EL (cell line): Measurements from ENCODE around the gene LDB2.
A peak's percentile ranks its signal among the peaks of the same experiment; 100 is the strongest.

ENCODE experiments used
- DNase-seq: peaks from one replicate; pipeline ENCODE4 v3.0.0-alpha.2; 2016

LDB2 gene

DNA sequence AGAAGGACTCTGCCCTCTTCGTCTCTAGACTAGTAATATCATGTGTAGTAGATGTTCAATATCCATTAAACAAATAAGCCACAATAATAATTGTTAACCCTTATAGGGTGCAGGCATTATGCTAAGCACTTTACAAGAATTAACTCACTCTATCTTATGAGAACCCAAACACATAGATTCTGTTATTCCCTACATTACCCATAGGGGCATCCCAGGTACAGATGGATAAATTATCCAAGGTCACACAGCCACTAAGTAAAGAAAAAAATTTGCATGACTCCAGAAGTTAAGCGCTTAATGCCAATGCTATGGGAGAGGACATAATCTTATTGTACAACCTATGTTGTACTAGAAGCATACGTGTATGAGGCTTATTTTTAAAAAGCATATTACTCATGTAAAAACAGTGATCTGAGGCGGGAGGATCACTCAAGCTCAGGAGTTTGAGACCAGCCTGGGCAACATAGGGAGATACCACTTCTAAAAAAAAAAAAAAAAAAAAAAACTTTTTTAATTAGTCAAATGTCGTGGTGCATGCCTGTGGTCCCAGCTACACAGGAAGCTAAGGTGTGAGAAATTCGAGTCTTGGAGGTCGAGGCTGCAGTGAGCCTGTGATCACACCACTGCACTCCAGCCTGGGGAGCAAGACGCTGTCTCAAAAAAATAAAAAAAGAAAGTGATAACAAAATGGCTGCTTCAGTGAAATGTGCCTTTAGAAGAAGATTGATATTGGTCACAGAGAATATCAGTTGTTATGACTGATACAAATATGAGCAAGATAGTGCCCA is 13.6 kb downstream of the LDB2 start:
- no peak for DNase-seq

DNA sequence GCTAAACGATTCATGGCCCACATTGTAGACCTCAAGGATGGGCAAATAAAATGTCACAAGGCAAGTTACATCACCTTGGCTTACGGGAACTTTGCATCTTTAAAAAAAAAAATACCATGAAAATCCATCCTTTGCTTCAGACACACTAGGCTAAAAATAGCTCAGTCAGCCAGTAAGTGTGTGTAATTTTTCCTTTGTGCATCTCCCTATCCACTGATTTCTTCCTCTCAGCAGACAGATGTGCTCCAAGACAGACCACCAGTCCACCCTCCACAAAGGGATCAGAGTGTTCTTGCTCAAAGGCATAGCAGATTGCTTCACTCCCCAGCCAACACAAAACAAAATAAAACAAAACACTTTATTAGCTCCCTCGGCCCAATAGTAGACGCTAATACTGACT is 14.6 kb downstream of the LDB2 start:
- no peak for DNase-seq

DNA sequence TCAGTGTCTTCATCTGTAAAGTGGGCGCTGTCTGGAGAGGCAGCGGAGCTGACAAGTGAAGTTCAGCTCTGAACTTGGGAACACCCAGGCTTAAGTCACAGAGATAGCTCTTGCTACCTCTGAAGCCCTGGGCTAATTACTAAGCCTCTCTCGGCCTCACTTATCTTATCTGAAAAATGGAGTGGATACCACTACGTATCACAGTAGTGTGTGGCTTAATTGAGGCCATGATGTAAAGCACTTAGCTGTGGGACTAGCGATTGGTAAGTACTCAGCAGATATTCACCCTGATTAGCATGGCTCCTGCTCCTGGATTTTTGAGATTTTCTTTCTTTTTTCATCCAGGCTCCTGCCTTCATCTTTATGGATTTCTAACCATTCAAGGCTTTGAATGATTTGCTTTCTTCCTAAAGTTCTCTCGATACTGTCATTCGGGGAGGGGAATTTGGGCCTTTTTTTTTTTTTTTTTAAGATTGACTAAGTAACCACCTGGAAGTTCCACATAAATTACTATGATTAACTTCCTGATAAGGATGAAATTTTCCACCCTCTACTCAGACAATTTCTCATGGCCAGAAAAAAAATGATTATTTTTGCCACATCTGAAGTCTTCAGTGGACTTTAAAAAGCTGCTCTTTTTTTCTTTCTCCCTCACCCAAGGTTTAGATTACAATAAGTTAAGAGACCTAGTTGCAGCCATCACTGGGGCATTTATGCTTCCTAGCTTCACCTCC is 17.1 kb downstream of the LDB2 start:
- no peak for DNase-seq

DNA sequence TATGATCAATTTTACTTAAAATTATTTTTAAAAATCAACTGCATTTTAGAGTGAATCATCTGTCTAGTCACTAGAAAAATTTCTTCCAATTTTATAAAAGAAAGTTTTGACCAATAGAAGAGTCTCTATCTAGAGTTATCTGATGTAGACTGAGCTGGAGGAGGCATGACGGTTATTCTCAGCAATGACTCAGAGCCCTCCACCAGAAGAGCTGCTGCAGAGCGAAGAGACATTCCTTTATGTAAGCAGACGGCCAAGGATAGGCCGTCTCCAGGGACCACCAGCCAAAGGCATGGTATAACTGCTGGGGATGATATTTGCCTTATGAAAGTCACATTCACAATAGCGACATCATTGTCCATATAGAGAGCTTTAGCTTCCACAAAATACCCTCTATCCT is 23.0 kb downstream of the LDB2 start:
- DNase-seq = peak; percentile 87

DNA sequence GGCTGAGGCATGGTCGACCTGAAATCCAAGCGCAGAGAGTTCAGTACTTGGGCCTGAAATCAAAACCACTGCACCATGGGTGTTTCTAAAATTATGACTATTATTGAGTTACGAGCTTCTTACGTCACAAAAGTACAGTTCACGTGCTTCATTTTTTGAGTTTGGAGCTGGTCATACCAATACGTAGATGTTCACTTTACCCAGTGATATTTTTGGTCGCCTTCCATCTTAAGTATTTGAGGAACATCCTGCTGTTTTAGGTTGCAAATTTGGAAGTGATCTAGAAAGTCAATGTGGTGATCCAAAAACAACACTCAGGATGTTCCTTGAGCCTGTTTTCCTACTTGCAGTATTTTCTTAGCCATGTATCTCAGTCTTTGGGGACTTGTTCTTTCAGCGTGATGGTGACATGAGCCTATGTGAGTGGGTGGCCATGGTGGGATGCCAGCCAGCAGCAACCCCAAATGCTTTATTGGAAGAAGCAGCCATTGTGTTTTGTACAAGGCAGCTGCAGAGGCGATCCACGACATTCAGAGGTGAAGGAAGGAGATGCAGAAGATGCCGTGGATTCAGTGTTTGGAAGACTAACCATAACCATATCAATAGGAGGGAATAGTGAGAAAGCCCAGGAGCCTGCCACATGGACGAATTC is 28.7 kb downstream of the LDB2 start:
- no peak for DNase-seq

DNA sequence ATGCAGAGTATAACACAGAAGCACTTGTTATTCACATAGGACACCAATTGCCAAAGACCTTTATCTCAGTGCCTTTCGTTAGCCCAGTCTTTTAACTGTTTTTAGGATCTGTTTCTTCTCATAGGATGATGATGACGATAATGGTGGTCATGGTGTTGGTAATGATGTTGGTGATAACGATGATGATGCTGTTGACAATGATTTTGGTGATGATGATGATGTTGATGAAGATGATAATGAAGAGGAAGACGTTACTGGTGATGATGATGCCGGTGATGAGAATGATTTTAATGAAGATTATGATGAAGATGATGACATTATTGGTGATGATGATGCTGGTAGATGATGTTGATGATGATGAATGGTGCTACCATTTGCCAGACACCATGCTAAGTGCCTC is 29.8 kb downstream of the LDB2 start:
- no peak for DNase-seq

DNA sequence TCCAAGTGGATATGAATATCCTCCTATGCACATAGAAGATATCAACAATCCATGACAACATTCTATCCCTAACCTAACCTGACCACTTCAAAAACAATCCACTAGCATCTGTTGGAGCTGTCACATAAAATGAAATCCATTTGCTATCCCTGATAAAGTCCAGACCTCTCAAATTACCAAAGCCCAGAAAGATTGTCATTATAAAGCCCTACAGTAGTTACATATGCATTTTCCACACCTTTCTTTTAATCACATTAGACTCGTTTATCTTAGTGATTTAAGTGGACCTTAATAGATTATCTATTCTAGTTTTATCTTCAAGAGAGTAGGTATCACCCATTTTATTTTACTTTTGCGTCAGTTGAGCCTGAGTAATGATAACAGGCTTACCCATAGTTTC is 30.6 kb downstream of the LDB2 start:
- no peak for DNase-seq

DNA sequence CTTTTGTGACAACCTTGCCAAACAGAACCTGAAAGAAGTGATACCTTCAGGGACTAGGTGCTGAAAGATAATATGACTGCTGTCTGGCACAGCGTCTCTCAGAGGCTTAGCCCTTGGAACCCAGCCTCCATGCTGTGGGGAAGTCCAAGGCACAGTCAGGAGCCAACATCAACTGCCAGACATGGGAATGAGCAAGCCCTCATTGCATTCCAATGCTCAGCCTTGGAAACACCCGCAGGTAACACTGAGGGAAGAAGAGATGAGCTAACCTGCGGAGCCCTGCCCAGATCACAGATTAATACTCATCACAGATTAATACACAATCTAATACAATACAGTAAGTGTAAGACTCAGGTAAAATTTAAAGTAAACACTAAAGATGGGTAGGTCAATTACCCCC is 31.5 kb downstream of the LDB2 start:
- no peak for DNase-seq

DNA sequence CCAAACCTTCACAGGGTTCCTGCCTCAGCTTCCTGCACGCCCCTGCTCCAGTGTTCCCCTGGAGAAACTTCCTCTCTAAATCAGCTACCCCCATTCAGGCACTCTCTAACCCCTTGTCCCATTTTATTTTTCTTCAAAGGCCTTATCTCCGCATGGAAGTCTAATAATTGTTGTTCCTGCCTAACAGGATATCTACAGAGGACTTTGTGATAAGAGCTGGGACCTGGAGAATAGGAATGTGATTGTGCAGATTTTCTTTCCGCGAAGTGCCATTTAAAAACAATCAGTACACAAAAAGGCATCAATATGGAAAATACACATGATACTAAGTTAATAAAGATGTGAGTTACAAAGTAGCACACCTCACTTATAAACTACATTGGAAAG is 32.6 kb downstream of the LDB2 start:
- DNase-seq = no peak

DNA sequence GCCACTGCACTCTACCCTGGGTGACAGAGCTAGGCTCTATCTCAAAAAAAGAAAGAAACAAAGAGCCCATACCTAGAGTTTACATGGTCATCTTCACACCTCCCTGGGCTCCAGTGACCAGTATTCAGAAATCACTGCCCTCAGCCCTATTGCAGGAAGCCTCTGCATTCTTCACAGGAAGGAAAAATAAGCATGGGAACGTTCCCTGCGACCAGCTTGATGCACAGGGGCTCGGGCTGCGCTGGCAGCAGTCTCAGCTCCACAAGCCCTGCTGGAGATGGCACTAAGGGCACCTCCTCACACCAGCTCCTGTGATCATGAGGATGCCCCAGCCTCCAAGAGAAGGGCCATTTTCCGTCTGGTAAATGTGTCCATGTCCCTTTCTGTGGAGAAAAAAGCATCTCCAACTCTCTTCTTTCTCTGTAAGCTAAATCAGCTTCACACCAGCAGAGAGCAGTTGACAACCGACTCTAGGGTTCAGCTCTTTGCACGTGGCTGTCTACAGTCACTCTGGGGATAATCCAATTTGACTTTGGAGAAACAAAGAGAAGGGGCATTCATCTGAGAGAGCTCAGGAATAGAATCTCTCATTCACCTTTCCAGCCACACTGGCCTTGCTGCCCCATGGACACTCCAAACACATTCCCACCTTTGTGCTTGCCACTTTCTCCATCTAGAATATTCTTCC is 33.1 kb downstream of the LDB2 start:
- DNase-seq = no peak

DNA sequence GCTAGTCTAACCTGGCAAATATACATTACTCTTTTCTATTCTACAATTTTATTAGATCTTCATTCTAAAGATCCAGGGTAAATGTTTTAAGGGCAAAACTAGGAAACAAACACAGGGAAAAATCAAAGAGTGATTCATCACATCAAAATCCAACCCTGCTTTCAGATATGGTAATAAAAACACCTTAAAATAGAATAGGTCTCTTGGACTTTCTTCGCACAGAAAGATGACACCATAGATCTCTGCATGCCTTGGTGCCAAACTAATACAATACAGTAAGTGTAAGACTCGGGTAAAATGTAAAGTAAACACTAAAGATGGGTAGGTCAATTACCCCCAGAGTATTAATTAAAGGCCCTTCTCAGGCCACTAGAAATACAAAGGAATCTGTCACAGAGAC is 34.2 kb downstream of the LDB2 start:
- no peak for DNase-seq

DNA sequence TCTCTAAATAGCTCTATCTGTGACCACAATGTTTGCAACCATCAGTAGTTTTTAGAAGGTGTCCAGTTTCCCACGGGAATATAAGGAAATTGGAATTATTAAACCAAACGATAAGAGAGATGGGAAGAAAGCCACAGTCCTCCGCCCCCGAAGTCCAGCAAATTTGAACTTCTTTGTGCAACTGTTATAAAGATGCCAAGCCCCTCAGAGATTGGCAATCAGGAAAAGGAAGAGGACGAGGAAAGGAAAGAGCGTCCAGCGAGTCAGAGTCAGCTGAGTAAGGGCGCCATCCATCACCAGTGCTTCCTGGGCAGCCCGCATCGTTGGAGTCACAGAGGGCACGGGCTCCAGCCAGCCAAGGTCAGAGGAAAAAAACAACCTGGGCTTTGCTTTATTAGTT is 35.7 kb downstream of the LDB2 start:
- DNase-seq = no peak

DNA sequence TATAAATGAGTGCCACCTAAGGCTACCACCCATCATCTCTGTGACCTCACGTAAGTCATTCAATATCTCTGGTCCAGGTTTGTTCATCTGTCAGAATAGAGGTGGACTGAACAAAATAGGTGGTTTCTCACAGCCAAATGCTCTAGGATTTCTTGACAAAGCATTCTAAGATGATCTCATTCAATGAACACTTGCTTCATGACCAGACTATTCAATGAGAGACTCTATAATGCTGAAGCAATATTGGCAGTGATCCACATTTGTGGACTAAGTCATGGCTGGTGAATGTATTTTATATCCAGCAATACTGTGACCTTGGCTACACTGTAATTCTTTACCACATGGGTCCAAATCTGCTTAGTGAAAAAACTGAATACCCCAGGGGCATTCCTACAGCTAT is 37.9 kb downstream of the LDB2 start:
- DNase-seq = peak; percentile 93

DNA sequence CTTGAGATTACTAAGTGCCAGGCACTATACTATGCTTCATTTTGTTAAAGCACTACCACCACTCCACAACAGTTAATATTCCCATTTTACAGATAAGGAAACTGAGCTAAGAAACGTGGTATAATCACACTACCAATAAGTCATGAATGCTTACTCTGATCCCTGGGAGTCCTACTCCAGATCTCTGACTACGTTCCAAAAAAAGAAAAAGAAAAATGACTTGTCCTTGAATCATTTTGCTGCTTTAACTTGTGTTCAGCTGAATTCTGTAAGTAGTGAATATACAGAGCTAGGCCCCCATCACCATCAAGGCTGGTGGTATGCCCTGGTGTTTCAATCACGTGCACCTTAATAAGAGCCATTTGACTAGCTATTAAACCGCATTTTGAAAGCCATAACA is 39.4 kb downstream of the LDB2 start:
- DNase-seq = no peak

DNA sequence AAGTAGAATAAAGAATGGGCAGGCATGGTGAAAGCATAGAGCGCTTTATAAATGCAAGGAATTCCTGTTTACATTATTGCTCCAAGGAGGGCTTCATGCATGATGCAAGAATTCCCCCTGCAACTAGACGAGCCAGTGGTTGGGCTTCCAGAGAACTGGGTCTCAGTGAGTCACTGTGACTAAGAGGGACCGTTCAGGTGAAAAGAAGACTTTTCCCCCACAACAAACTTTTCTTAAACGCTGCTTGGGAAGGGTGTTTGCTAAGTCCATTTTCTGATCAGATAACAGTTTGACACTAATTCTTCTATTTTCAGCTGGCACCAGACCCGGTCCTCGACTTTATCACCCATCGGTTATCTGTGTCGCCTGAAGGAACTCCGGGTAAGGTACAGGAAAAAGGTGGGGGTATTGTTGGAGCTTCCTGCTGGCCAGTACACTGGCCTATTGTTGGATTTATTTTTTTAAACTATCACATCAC is 40.1 kb downstream of the LDB2 start:
- DNase-seq = peak; percentile 77

DNA sequence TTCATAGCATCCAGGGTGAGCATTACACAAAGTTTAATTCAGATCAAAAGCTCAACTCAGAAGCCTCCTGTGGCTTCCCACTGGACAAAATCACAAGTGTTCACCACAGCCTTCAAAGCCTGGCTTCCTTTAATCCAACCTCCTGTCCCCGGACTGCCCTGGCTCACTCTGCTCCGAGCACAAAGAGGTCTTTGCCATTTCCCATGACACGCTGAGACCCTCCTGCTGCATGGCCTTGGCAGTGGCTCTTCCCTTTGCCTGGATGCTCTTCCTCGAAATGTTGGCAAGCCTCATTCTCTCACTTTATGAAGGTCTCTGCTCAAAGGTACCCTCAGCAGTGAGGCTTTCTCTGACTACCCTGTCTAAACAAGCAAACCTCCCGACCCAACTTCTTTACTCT is 41.0 kb downstream of the LDB2 start:
- DNase-seq = no peak

DNA sequence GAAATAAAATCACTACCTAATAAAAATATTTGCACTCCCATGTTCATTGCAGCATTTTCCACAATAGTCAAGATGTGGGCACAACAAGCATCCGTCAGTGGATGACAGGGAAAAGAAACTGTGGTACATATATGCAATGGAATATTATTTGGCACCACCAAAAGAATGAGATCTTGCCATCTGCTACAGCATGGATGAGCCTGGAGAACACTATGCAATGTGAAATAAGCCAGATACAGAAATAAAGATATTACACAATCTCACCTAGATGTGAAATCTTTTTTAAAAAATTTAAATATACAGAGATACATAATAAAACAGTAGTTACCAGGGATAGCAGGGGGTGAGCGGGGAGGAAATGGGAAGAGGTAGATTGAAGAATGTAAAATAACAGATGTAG is 44.8 kb downstream of the LDB2 start:
- no peak for DNase-seq

DNA sequence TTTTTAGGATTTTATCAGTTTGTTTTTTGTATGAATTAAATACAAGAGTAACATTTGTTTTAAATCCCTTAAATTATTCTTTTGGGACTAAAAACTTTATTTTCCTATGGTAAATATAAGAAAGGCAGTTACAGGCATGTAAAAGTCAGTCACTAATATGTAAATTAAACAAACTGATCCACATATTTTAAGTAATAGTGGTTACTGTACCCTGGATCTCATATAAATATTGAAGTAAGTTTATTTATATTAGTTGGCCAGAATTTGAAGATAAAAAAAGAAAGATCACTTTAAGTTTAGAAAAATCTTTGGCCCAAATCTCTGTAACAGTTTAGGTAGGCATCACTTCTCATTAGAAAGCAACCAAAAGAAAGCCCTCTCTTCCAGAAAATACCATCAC is 45.8 kb downstream of the LDB2 start:
- no peak for DNase-seq

DNA sequence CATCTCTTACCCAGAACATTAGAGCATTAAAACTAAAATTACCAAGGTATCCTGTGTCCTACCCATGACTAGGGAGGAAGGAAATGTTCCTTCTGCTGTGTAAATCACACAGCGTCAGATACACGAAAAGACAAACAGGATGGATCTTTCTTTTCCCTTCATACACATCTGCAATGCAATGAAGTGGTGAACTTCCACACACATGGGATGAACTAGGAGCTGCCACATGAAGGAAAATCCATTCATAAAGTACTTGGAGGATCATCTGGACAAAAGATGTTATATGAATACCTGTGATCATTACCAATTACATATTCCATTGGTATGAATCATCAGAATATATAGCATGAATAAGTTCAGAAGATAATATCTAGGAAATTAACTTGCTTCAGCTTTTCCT is 46.2 kb downstream of the LDB2 start:
- DNase-seq = peak; percentile 26

DNA sequence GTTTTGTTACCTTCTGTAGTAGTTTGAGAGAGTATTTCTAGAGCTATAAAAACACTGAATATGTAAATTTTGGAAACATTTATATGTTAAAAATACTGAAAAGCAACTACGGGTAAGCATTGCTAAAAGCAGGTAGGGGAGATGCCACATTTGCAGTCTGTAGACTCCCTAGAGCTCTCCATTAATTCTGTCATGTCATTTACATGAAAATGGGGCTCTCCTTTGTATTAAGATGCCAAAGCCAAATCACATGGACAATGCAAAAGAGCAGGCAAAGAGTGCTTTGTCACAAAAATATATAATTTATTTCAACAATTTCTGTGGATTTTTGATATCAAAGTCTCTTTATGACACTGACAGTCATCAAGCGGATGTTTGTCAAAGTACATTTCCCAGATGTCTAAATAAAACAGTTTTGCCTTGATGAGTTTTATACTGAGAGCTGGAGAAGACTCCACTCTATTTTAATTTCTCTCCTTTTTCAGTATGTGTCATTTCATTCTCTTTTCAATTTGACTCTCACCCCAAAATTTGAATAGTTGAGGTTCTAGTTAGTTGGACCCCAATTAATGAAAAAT is 51.8 kb downstream of the LDB2 start:
- DNase-seq = no peak

DNA sequence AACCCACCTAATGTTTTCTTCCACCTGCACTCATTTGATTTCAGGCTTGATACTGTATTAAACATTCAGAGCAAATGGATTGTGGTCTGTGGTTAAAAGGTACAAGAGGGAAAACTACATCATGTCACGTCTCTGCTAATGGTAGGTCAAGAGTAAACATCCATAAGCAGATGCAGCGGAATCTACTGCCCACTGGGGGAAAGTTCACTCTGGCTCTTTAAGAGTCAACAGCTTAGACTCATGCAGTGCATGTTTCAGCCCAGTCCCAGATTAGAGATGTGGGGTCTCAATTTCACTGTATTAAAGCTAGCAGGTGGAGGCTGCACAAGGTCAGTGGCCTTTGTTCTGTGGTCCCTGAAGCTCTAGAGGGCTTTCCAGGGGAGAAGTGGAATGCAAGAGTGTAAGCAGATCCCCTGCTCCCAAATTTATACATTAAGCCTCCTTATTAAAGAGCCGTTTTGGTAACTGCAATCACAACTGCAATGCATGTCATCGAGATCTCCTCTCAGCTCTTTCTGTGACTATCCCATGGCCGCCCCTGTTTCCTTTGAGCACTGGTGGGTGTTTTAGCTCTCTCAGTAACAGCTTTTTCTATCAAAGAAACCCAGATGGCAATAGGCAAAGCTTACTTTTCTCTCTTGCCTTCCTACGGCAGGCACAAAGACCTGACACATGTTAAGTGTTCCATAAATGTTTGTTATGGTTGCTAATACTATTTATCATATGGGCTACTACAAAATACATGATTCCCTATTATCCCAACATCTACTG is 53.4 kb downstream of the LDB2 start:
- no peak for DNase-seq

DNA sequence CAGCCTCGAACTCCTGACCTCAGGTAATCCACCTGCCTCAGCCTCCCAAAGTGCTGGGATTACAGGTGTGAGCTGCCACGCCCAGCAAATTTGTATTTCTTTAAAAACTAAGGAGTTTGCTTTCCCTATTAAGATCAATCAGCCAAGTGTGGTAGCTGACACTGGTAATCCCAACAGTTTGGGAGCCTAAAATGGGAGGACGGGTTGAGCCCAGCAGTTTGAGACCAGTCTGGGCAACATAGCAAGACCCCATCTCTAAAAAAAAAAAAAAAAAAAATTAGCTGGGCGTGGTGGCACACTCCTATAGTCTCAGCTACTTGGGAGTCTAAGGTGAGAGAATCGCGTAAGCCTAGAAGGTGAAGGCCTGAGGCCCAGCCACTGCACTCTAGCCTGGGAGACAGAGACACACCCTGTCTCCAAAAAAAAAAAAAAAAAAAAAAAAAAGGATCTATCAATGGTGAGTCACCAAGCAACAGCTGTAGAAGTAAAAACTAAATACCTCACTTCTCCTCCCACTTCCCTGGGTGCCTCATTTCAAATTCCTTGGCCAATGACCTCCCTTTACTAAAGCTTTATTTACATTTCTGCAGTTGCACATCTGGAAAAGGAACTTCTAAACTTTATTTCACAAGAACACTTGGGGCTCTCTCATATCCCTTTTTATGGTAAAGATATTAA is 54.5 kb downstream of the LDB2 start:
- DNase-seq = peak; percentile 64
